Osteocyte (in vitro differentiated cells): Measurements from ENCODE around the gene CPEB1. TPM values are rescaled to one million over a fixed set of nuclear protein-coding genes. Genes with fewer than 3 reads are reported as not detected.
A peak's percentile ranks its signal among the peaks of the same experiment; 100 is the strongest.

Experiments used
- DNase-seq: peaks from one replicate; pipeline ENCODE4 v3.0.0; 2021; ENCODE audit warnings: mixed read lengths; ENCODE audit not compliant: unreplicated experiment; ENCODE audit errors: extremely low spot score
- H3K27ac Mint-ChIP-seq: one replicate; pipeline ENCODE4 v1.8.0; 2021; ENCODE audit warnings: mild to moderate bottlenecking, mixed read lengths; ENCODE audit not compliant: unreplicated experiment
- H3K27me3 Mint-ChIP-seq: one replicate; pipeline ENCODE4 v1.8.0; 2021; ENCODE audit warnings: mixed read lengths; ENCODE audit not compliant: unreplicated experiment
- H3K36me3 Mint-ChIP-seq: one replicate; pipeline ENCODE4 v1.8.0; 2021; ENCODE audit warnings: mixed read lengths; ENCODE audit not compliant: unreplicated experiment
- H3K4me1 Mint-ChIP-seq: one replicate; pipeline ENCODE4 v1.8.0; 2021; ENCODE audit warnings: mixed read lengths; ENCODE audit not compliant: unreplicated experiment
- H3K4me3 Mint-ChIP-seq: one replicate; pipeline ENCODE4 v1.8.0; 2021; ENCODE audit warnings: mild to moderate bottlenecking, moderate library complexity, mixed read lengths; ENCODE audit not compliant: unreplicated experiment
- H3K9me3 Mint-ChIP-seq: one replicate; pipeline ENCODE4 v1.8.0; 2021; ENCODE audit warnings: mixed read lengths; ENCODE audit not compliant: unreplicated experiment
- total RNA-seq: library from RNA; stranded (reverse); gene quantifications from 2 replicates; pipeline ENCODE4 v1.2.1, GENCODE V29; 2021
- TF ChIP-seq, protein P1 (sequence below): fragments of 200-600 bp; sonication (generic); IDR thresholded peaks from 2 replicates; pipeline ENCODE4 v1.5.0; 2021; ENCODE audit warnings: antibody characterized with exemption, mild to moderate bottlenecking, moderate library complexity

Gene CPEB1
- total RNA-seq, 1 donor from 2014 or later = 0.13 TPM

- Mint-ChIP-seq H3K36me3 (peaks cover 31% of the 10 kb centered on the region), H3K4me1 (peaks cover 12% of the 10 kb centered on the region), H3K27me3 (no peaks in the 10 kb centered on the region), H3K27ac (peak overlapping the region; percentile 56), H3K9me3 (no peaks in the 10 kb centered on the region), H3K4me3 (no peak overlapping the region)
- TF ChIP-seq, protein P1, sequence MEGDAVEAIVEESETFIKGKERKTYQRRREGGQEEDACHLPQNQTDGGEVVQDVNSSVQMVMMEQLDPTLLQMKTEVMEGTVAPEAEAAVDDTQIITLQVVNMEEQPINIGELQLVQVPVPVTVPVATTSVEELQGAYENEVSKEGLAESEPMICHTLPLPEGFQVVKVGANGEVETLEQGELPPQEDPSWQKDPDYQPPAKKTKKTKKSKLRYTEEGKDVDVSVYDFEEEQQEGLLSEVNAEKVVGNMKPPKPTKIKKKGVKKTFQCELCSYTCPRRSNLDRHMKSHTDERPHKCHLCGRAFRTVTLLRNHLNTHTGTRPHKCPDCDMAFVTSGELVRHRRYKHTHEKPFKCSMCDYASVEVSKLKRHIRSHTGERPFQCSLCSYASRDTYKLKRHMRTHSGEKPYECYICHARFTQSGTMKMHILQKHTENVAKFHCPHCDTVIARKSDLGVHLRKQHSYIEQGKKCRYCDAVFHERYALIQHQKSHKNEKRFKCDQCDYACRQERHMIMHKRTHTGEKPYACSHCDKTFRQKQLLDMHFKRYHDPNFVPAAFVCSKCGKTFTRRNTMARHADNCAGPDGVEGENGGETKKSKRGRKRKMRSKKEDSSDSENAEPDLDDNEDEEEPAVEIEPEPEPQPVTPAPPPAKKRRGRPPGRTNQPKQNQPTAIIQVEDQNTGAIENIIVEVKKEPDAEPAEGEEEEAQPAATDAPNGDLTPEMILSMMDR = no peak
- DNase-seq = peak; percentile 75
Observed at GRCh38 chr15:82533801-82534200, 113.4 kb downstream of the CPEB1 start.

GRCh38 chr15:82532991-82533481 lies 114.1 kb downstream of the CPEB1 start:
- Mint-ChIP-seq H3K36me3 (peaks cover 30% of the 10 kb centered on the region), H3K4me3 (no peak overlapping the region), H3K27ac (no peak overlapping the region), H3K9me3 (no peaks in the 10 kb centered on the region), H3K4me1 (peaks cover 11% of the 10 kb centered on the region), H3K27me3 (no peaks in the 10 kb centered on the region)
- TF ChIP-seq, protein P1 = no peak
- peak; percentile 71 for DNase-seq

DNA sequence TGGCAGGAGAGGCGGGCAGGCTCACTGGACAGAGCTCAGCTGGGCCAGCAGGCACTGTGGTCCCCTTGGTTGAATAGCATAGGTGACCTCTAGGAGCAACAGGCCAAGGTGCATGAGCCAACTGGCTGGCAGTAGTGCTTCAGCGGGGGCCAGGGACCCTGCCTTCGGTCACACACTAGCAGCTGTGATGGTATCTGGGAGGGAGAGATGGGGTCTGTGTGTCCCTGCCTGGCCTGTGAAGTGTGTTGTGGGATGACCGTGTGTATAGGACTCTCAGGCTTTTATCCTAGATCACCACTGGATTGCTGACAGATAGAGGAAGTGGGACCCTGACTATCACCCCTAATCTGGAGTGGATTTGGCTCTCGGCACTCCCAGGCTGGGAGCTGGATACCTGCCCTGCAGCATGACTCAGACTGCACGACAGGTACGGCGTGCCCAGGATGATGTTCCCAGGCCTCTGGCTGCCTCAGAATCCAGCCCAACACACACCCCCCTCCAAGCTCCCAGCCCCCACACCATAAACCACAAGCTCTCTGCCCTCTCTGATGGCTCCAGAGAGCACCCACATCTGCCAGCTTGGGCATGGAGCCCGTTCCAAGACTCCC lies 114.7 kb downstream of the CPEB1 start:
- DNase-seq = peak; percentile 77
- H3K4me3 Mint-ChIP-seq = no peak overlapping the region
- no peak overlapping the region for H3K27ac Mint-ChIP-seq
- H3K4me1 Mint-ChIP-seq = peaks cover 7% of the 10 kb centered on the region
- H3K36me3 Mint-ChIP-seq = peaks cover 25% of the 10 kb centered on the region
- no peaks in the 10 kb centered on the region for H3K27me3 Mint-ChIP-seq
- TF ChIP-seq, protein P1 = no peak
- H3K9me3 Mint-ChIP-seq = no peaks in the 10 kb centered on the region

DNA sequence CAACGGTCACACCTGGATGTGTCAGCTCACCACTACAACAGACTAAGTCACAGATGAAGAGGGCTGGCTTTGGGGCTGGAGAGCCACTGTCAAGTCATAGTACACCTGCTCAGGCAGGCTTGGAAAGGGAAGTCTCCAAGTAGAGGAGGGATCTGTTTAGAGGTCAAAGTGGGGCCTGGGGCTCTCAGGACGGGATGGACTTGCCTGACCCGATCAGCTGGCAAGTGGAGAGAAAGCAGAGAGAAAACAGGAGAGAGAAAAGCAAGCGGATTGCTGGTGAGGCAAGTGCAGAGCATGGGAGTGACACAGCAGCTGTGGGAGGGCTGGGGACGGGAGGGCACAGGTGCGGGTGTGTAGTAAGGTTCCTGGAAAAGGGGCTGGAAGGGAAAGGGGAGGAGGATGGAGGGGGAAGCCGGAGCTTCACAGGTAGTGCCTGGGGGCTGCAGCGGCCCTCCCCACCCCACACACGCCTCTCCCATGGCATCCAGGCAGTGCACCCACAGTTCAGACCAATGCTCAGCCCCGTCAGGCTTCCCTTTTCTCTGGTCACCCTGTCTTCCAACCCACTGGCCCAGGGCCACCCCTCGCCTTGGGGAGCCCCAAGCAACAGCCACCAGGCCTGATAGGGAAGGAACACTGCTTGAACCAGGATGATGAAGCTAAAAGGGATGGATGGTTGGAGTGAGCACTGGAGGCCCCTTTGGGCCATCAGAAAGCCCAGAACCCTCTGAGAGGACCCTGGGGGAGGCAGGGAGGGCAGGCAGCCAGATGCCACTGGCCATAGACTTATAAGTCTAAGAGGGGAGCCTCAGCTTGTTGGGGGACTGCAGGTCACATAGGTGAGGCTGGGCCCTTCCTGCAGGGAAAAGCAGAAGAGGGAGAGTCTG lies 115.4 kb downstream of the CPEB1 start:
- Mint-ChIP-seq H3K27ac (no peak overlapping the region), H3K4me1 (peaks cover 3% of the 10 kb centered on the region), H3K27me3 (peaks cover 6% of the 10 kb centered on the region), H3K36me3 (peaks cover 19% of the 10 kb centered on the region), H3K4me3 (no peak overlapping the region), H3K9me3 (no peaks in the 10 kb centered on the region)
- DNase-seq = peak; percentile 80
- TF ChIP-seq, protein P1 = no peak
